Medulla oblongata (tissue), 1 donor: ENCODE data around the gene XPO1.
"Not testable (repeated sequence)": the region's sequence is repeated elsewhere in the genome, so short reads cannot be mapped to it uniquely, and the experiment has no call there.

ENCODE experiments used
- DNase-seq: peaks from one replicate; pipeline ENCODE4 v3.0.0-alpha.2; 2015; ENCODE audit errors: extremely low spot score

XPO1 gene

DNA sequence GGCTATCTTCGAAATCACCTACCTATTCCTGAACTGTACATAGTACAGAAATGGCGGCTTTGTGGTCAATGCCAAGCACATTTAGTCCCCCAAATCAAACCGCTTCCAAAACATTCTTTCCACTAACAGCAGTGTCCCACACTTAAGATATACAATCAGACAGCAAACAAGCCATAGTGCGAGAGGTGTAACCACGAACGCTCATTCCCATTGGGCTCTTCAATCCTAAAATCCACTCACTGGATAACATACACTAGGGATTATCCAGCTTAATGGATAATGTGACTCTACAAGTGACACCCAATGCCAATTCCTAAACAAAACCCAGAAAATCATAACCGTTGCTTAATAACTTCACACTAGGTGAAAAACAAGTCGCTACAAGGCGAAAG lies 2.0 kb downstream of the XPO1 start:
- DNase-seq, result no peak

DNA sequence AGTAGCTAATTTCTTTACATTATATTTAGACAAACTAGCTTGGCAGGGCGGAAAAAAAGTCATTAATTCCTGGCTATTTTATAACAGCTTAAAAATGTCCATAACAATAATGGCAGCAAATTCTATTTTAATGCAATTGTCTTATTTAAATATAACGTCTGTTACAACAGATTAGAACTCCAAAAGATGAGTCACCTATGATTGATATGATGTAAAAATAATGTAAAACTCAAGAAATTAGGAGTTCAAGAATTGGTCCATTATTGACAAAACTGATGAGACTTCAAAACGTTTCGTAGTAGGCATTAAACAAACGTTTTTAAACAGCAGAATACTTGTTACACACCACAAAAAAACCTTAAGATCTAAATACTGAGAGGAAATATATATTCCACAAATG lies 2.7 kb downstream of the XPO1 start:
- no peak for DNase-seq

- DNase-seq, result no peak
These were observed 3.2 kb downstream of the XPO1 start for GRCh38 chr2:61534926-61535325.

DNA sequence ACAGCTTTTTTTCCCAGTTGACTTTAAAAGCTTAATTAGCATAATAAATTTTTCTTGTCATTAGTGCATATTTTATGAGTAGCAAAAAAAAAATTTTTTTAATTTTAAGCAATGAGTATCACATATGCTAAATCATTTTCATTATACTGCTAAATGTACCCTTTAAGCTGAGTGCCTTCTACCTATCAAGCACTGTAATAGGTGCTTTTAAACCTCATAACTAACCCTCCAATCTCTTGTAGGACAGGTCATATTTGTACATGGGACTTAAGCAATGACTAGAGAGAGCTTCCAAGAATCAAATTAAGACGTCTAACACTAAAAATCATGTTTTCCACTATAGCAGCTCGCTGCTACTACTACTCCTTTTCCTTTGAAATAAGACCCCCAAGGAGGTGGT lies 7.4 kb downstream of the XPO1 start:
- no peak for DNase-seq

DNA sequence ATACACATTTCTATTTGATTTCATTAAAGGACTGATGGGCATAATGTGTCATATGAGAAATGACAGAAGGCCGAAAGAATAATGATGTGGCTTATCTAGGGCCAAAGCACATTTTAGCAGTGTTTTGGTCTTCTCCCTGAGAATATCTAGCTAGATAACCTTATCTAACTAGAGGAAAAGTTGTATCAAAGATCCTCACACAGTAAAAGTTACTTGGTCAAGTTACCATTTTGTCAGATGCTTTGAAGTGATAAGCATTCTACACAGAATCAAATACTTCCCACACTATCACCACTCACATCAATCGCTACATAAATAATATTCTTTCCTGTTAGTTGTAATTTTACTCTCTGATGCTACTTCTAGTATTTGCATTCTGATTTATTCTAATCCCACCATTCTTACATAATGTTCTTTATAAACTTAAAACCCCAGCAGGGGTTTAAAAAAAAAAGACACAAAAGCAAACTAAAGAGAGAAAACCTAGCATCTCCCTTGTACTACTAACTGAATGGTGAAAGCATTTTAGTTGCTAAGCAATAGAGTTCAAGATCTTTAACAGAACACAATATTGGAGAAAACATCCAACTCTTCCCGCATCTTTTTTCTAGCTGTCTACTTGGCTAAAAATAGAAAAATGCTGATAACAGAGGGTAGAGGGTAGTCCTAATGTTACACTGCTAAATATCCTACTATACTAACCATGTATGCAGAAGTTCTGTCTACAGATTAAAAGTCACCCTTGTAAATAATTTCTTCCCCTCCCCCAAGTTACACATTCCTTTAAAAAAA lies 8.0 kb downstream of the XPO1 start:
- no peak for DNase-seq

DNA sequence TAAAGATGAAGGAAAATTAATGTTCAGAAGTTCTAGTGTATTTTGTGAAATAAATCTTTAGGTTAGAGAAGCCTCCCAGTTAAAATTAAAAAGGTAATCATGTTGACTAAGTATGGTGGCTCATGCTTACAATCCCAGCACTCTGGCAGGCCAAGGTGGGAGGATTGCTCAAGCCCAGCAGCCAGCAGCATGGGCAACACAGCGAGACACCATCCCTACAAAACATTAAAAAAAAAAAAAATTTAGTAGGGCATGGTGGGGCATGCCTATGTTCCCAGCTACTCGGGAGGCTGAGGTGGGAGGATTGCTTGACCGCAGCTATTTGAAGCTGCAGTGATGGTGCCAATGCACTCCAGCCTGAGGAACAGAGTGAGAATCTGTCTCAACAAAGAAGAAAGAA lies 17.9 kb downstream of the XPO1 start:
- no peak for DNase-seq

- DNase-seq, result no peak
These were observed 25.3 kb downstream of the XPO1 start for GRCh38 chr2:61512768-61513398.

- no peak for DNase-seq
These were observed 27.2 kb downstream of the XPO1 start for GRCh38 chr2:61510674-61511671.

DNA sequence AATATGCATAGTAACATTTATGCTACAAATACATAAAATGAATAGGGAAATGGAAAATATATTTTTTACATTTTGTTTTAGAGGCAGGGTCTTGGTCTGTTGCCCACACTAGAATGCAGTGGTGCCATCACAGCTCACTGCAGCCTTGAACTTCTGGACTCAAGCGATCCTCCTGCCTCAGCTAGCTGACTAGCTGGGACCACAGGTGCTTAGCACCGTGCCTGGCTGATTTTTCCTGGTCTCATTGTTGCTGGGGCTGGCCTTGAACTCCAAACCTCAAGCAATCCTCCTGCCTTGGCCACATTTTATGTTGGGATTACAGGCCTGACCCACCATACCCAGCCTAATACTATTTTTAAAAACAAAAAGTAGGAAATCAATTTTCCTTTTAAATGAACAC lies 33.2 kb downstream of the XPO1 start:
- no peak for DNase-seq

- DNase-seq, result no peak
These were observed 39.1 kb downstream of the XPO1 start for GRCh38 chr2:61499060-61499459.

DNA sequence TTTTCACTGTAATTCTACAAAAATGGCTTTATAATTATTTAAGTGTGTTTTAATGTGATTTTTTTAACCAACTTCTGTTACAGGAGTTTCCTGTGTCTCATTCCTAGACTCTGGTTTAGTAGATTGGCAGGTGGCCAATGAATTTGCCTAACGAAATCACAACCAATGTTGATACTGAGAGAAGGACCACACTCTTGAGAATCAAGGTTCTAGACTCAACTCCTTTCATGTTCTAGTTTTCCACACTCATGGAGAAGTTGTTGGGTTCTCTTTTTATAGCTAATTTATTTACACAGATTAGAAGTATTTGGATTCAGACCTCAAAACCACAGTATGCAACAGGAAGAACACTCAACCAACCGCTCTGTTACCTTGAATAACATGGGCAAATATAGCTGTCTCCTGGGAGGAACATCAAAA lies 44.6 kb downstream of the XPO1 start:
- no peak for DNase-seq

- no peak for DNase-seq
These were observed 45.7 kb downstream of the XPO1 start for GRCh38 chr2:61492476-61492875.

- no peak for DNase-seq
These were observed 52.9 kb downstream of the XPO1 start for GRCh38 chr2:61485281-61485680.

DNA sequence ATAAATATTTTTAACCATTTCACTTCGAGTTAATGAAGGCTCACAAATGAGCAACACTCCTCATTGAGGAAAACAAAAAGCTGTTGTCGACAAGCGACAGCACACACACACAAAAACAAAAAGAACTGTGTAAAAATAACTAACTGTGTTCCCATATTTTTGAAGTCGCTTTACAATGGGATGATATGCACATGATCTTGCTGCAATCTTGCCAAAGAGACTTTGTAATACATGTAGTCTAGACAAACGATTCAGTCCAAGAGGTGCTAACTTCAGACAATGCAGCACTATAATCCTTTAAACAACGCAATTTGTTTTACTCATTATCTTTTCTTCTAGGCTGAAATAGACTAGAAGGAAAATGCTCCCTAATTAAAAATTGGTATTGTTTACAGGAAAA lies 60.1 kb downstream of the XPO1 start:
- peak; percentile 42 for DNase-seq

GRCh38 chr2:61476929-61477589 lies 61.1 kb downstream of the XPO1 start:
- not testable (repeated sequence) for DNase-seq

DNA sequence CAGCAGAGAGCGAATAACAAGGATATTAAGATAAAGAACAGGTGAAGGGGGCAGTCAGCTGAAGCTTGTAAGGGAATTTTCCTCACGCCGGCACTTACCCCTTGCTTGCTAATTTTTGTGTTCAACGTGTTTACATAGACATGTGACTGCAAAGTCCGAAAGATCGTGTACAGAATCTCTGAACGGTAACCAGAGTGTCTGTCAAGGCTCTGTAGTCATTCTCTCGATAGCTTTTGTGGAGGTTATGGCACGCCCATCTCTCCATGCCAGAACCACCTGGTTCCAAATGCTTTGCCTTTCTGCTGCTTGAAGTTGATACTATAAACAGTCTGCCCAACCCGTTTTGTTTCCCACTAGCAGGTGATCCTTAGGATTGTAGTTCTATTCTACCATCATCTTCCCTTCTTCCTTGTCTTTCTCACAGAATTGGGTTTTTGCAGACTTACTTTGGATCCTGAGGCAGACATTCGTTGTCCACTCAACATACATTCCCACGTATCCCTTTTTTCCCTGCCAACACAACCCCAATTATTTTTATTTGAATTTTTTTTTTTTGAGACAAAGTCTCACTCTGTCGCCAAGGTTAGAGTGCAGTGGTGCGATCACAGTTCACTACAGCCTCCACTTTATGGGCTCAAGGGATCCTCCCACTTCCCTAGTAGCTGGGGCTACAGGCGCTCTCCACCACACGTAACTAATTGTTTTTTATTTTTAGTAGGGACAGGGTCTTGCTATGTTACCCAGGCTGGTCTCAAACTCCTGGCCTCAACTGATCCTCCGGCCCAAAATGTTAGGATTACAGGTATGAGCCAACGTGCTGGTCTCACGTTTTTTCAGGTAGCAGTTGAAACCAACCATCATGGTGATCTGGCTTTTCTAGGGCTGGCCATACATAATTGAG lies 66.0 kb downstream of the XPO1 start:
- DNase-seq, result peak; percentile 47

GRCh38 chr2:61470965-61471904 lies 66.9 kb downstream of the XPO1 start, which contains the start of gene USP34:
Gene USP34 (minus strand): TSS chr2:61471087. CDS start chr2:61470692, 395 bp downstream.
- peak; percentile 96 for DNase-seq

- DNase-seq, result peak; percentile 80
These were observed 67.8 kb downstream of the XPO1 start for GRCh38 chr2:61470122-61470951.
